Karpas-422 (cell line): Measurements from ENCODE around the gene PSKH1. TPM values are rescaled to one million over a fixed set of nuclear protein-coding genes. Genes with fewer than 3 reads are reported as not detected.

Experiments
- small RNA-seq: library from RNA; depleted of rRNA; stranded (forward); fragments of <200 nt; gene quantifications from one replicate; pipeline ENCODE3, GENCODE V24; 2014
- total RNA-seq: library from RNA; depleted of rRNA; stranded (reverse); fragments of >200 nt; shearing (Covaris generic); gene quantifications from 2 replicates; pipeline ENCODE4 v1.2.3, GENCODE V29; 2014; ENCODE audit warnings: low replicate concordance; rRNA removed

Gene PSKH1
- total RNA-seq, 1 experiment from 2014 or later: 7.2 TPM

Small RNA genes lying within 50 kb of the gene (small RNA-seq; reads per million reads assigned to genes)
- gene AC040162.2 (0.12 reads per million), gene NRN1L (not detected)

Other genes with a start within 250 kb of the PSKH1 start
- gene CARMIL2, start 248.1 kb upstream of the PSKH1 start, total RNA-seq: 18.6 and 60.6 TPM in 2 replicates
- gene ACD, start 233.0 kb upstream of the PSKH1 start, total RNA-seq: 19.1 and 50.4 TPM in 2 replicates
- gene PARD6A, start 232.3 kb upstream of the PSKH1 start, total RNA-seq: 13.6 and 16.3 TPM in 2 replicates
- gene ENKD1, start 226.5 kb upstream of the PSKH1 start, total RNA-seq: 8.4 and 26.8 TPM in 2 replicates
- 13.8 and 18.4 TPM in 2 replicates for gene C16orf86, start 226.4 kb upstream of the PSKH1 start, total RNA-seq
- 12.9 and 34.8 TPM in 2 replicates for gene GFOD2, start 173.9 kb upstream of the PSKH1 start, total RNA-seq
- gene RANBP10, start 86.7 kb upstream of the PSKH1 start, total RNA-seq: 9.3 and 10.7 TPM in 2 replicates
- gene TSNAXIP1, start 86.4 kb upstream of the PSKH1 start, total RNA-seq: 0.52 and 1.1 TPM in 2 replicates
- gene THAP11, start 50.9 kb upstream of the PSKH1 start, total RNA-seq: 57.1 and 89.9 TPM in 2 replicates
- 179 and 237 TPM in 2 replicates for gene NUTF2, start 46.3 kb upstream of the PSKH1 start, total RNA-seq
- 22.0 and 36.0 TPM in 2 replicates for gene CENPT, start 45.6 kb upstream of the PSKH1 start, total RNA-seq
- 46.4 and 52.1 TPM in 2 replicates for gene EDC4, start 20.2 kb upstream of the PSKH1 start, total RNA-seq
- gene NRN1L, start 8.4 kb upstream of the PSKH1 start, total RNA-seq: 0.56 TPM in 1 of 2 replicates, not detected in the other
- 1.0 and 1.6 TPM in 2 replicates for gene CTRL, start 38.6 kb downstream of the PSKH1 start, total RNA-seq
- 92.4 and 264 TPM in 2 replicates for gene PSMB10, start 43.6 kb downstream of the PSKH1 start, total RNA-seq
- gene LCAT, start 50.9 kb downstream of the PSKH1 start, total RNA-seq: 1.1 and 1.3 TPM in 2 replicates
- 11.0 and 15.4 TPM in 2 replicates for gene SLC12A4, start 75.4 kb downstream of the PSKH1 start, total RNA-seq
- not detected in 2 replicates for gene DPEP3, start 87.2 kb downstream of the PSKH1 start, total RNA-seq
- gene DPEP2, start 106.2 kb downstream of the PSKH1 start, total RNA-seq: not detected in 2 replicates
- gene DPEP2NB, start 122.7 kb downstream of the PSKH1 start, total RNA-seq: not detected in 2 replicates
- 10.8 and 20.9 TPM in 2 replicates for gene DDX28, start 130.0 kb downstream of the PSKH1 start, total RNA-seq
- gene DUS2, start 130.0 kb downstream of the PSKH1 start, total RNA-seq: 23.7 and 35.8 TPM in 2 replicates
- 39.1 and 72.3 TPM in 2 replicates for gene NFATC3, start 192.1 kb downstream of the PSKH1 start, total RNA-seq